Loucy (cell line): Measurements from ENCODE around the gene SYNGR3.

Source experiments
- CTCF ChIP-seq: fragments of 200-600 bp; sonication (generic); conservative IDR thresholded peaks from 2 replicates; pipeline ENCODE4 v1.5.1; 2014; ENCODE audit warnings: mild to moderate bottlenecking, antibody characterized with exemption, low read length
- EZH2phosphoT487 ChIP-seq: fragments of 200-600 bp; IDR thresholded peaks from 2 replicates; pipeline ENCODE4 v1.6.1; 2018; ENCODE audit warnings: antibody characterized with exemption, mild to moderate bottlenecking, moderate library complexity, borderline replicate concordance

GRCh38 chr16:2008631-2009163, 18.9 kb downstream of the SYNGR3 start:
- TF ChIP-seq CTCF (no peak), EZH2phosphoT487 (no peak)
